GM19467 (cell line): ENCODE results near the gene DHRS9.

Experiments
- ATAC-seq: cut with Tn5 transposase; IDR thresholded peaks from one replicate; pipeline ENCODE4 v1.9.1; 2021; ENCODE audit warnings: mild to moderate bottlenecking, moderate library complexity; ENCODE audit not compliant: unreplicated experiment

DHRS9 gene

DNA sequence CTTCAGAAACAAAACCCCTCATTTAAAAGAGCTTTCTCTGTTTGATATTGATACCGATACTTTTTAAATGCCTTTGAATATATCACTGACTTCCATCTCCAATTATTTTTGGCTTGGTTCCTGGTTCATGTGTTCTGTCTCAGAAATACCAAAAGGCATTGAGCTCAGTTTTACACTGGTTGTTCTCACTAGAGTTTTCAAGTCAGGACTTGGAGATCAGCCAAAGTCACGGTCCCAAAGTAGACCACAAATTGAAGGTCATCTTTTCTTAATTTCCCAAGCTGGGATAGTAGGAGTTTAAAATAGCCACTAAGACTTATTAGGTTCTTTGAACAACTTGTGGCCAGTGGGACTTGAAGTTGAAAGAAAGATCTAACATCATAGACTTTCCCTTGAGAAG lies 24.2 kb downstream of the DHRS9 start:
- ATAC-seq, result no peak

DNA sequence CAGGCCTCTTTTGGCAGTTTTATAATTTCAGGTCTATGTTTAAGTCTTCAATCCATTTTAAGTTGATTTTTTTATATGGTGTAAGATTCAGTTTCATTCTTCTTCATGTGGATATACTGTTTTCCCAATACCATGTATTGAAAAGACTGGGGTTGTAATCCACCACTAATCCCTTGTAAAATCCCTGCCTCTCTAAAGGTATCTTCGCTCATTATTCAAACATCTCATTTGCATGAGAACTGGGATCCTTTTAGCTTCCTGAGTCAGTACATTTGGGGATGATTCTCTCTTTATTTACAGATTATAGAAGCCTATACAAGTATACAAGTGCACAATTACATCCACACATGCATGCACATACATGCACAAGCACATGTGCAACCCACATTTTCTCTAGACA lies 25.3 kb downstream of the DHRS9 start:
- no peak for ATAC-seq

DNA sequence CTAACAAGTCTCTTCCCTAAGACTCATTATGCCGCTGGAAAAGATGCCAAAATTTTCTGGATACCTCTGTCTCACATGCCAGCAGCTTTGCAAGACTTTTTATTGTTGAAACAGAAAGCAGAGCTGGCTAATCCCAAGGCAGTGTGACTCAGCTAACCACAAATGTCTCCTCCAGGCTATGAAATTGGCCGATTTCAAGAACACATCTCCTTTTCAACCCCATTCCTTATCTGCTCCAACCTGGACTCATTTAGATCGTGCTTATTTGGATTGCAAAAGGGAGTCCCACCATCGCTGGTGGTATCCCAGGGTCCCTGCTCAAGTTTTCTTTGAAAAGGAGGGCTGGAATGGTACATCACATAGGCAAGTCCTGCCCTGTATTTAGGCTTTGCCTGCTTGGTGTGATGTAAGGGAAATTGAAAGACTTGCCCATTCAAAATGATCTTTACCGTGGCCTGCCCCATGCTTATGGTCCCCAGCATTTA lies 26.3 kb downstream of the DHRS9 start:
- ATAC-seq, result no peak

DNA sequence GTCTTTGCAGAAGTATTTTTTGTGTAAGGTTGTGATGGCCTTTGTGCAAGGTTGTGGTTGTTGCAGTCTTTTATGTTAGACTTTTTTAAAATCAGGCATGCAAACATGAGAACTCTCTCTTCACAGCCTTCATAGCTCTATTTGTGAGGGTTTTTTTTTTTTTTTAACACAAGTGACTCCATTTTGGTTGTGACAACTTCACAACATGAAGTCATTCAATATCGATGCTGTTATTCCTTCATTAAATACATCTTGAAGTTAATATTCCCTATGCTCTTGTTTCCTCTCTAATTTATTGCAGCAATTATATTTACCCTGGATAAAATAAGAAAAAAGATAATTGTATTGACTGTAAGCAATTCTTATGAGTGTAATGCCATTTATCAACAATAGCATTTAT lies 35.5 kb downstream of the DHRS9 start:
- ATAC-seq, result no peak

DNA sequence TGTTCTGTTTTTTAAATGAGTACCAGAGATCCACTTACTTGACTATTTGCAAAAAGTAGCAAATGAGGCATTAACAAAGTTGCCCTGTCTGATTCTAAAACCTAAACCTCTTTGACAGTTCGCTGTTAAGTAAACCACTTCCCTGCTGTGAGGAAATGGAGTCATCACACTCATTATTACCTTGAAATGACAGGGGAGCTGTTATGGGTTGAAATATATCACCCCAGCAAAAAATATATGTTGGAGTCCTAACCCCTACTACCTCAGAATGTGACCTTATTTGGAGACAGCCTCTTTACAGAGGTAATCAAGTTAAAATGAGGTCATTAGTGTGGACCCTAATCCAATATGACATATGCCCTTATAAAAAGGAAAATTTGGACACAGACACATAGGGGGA lies 36.1 kb downstream of the DHRS9 start:
- ATAC-seq, result no peak

DNA sequence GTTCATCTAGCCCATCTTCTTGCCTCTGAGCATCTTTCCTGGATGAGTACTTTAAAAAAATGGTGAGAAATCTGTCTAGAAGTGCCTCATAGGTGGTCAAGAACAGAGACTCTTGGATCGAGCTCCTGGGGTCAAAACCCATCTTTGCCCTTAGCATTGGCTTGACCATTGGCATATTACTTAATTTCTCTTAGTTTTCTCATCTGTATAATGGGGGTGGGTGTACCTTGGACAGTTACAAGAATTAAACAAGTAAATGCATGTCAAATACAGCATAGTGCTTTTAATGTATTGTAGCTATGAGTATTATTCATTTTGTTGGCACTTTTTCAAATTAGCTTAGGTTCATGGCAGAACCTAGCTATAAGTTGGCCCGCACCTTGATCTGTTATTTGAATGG lies 36.8 kb downstream of the DHRS9 start:
- ATAC-seq, result no peak

DNA sequence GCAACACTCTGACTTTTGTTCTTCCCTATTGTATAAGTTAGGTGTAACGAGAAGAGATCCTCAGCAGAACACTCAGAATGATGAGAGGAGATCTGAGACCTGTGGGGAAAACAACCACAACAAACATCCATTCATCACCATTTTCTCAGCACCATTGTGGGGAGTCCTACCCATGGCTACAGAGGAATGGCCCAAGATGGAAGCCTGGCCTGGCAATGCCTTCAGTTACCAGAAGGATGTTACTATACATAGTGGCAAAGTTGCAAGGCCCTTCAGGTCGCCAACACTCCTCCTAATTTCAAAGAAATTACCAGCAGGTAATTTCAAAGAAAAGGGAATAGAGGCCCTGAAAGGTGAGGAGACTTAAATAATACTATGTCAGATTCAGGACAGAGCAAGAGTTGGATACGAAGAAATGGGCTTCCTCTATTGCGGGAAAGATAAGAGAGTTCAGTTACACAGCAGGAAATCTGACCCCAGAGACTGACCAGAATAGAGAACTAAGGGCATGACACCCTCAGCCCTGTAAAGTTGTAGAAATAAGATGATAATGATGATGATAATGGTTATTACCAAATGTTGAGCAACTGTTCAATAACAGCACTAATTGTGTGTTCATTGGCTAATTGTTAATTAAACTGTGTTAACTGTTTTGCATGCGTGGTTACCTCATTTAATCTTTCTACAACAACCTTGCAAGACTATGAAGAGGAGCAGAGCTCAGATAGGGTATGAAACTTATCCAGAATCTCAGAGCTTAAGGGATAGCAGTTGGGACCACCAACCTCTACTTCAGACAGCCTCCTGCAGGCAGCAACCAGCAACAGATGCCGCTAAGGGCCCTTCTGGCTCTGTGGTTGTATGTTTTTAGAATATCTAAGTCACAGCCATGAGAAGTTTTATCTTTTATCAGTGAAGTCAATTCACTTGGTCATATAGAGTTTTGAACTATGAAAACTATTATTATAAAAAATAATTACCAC lies 37.5 kb downstream of the DHRS9 start:
- ATAC-seq, result no peak

DNA sequence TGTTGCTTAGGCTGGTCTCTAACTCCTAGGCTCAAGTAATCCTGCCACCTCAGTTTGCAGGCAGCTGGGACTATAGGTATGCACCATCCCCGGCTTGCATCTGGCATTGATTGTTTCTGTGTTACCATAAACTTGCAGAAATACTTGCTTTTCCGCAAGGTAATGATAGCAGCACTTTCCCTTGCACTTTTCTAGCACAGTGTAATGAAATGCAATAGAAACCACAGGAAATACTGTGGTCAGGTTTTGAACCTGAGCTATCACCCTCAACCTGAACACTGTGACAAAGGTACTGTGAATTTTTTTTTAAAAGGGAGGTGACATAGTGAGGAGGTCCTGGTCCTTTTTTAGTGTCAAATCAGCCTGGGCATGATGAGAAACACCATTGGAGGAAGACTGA lies 38.3 kb downstream of the DHRS9 start:
- ATAC-seq, result peak; percentile 69

DNA sequence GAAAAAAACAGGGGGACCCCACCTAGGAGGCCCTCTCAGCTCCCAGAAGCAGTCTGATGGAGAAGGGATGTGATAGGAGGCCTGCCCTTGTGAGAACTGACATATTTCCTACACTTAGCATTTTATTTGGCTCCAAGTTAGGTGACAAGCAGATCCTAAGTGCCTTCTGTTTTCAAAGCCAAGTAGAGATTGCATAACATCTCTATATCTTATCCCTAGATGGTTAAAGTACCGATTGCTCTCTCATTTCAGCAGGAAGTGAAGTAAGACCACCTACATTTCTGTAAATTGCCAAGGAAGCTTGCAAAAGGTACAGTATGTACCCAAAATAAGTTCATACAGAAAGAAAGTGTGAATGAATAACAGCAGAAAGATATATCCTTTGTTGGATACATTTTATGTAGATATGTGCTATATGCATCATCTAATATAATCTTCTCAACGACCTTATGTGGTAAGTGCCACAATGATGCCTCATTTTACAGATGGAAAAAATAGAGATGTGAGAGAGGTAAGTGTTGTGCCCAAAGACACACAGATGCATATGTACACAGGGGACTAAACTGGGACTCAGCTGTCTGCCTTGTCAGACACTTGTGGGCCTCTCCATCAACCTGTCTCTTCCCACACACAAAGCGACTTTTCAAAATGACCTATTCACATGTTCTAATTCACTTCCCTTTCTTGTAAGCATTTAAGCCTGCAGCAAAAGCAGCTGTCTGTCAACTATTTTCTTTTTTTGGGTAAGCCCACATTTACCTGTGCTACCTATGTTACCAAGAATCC lies 38.9 kb downstream of the DHRS9 start:
- no peak for ATAC-seq

DNA sequence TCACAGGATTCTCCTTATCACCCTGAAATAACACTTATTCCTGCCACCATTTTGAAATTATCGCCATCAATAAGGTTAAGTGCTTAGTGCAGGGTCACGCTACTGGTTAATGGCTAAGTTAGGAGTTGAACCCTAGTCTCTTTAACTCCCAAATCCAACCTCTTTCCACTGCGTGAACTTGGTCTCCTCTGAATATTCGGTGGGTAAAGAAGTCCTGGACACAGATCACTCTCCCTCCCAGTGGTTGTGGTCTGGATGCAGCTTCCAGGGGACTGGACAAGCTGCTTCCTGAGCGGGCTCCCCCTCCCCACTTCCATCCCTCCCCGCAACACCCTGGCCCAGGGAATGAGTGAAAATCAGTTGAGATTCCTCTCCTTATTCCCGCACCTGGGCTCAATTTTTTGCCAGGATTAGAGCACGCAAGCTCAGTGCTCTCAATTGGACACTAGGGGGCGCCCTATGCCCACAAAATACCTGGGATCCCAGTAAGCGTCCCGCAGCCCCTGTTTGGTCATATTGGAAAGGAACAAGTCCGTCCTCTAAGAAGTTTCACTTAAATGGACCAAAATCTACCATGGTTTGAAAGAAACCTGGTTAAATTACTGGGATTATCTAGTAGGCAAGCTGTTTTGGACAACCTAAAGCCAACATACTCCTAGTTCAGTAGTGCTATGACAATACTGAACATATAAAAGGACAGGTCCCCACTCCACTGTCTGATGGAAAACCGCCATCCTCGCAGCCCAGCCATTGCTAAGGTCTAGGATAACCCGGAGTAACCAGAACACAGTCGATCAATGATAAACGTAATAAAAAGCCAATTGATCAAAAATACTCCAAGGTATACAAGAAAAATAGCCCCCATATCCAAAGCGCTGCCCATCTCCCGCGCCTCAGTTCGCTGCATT lies 40.4 kb downstream of the DHRS9 start:
- peak; percentile 46 for ATAC-seq

DNA sequence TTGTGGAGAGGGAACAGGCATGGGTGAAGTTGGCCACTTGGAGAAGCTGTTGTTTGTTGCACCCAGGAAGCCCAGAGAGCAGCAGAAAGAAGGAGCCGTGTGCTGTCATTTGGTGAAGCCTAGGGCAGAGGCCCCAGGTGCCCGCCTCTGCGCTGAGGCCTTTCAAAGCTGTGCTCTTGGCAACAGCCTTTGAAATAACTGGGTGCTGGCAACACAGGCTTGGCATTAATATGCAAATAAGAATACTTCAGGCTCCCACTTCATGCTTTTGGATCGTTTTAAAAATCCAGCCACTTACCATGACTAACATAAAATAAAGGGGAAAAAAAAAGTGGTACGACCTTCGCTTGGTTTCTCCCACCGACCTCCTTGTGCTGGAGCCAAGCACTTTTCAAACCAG lies 41.1 kb downstream of the DHRS9 start:
- no peak for ATAC-seq

DNA sequence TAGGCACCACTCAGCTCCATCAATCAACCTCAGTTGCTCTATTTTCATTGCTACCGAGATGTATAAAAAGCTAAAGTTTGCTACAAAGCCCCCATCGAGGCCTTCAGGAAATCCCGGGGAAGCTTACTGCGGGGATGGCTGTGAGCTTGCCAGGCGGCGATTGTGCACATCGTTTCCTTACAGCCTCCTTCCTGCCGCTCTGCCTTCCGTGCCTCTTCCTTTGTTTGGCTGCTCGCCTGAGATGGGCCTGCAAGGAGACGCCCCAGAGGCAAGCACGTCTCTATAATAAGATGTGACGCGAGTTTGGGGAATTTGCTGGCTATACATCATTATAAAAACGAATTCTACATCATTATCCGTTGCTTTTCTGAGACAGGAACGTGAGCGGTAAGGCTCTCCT lies 41.6 kb downstream of the DHRS9 start:
- no peak for ATAC-seq

DNA sequence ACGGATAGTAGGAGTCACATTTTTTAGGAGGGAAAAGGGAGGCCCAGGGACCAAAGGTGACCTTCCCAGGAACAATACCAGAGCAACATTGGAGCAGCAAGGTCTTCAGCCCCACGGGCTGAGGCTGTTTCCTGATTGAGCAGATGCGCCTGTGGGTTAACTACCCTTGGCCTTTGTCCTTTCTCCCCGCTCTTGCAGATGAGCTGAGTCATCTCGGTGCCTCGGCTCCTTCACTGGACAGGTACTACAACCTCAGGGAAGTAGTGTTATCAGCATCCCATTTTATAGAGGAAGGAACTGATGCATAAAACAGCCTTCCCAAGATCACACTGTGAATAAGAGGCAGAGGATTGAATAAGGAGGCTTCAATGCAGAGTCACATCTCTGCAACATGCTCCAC lies 43.5 kb downstream of the DHRS9 start:
- no peak for ATAC-seq

DNA sequence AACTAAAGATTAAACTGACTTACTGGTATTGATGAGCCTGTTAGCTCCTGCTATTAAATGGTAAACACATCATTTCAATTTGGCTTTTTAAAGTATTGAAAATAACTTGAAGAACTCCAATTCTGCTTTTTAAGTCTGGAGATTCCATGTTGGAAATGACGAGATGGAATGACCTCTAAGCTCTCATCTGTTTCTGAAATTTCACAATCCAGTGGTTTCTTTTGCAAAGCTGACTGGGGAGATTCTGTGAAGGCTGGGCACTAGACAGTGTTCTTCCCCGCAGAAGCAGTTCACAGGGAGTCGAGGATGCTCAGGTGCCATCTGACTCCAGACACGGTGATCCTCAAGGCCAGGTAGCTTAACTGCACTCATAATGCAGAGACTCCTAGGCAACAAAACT lies 44.7 kb downstream of the DHRS9 start:
- no peak for ATAC-seq

DNA sequence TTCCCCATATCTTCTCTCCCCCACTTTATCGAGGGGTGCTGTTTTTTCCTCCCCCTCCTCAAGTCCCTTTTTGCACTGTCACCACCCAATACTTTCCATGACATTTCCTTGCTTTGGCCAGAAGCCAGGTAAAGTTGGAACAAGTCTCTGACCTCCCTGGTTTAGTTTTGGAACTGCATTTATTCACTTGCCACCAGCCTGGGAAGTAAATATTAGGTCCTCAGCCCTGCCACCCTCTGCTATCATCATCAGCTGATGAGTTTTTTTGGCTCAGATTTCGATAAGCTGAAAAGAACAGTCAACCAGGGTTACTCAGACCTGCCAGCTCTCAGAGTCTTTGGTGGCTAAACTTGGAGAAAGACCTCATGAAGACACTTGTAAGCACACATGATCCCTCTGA lies 47.0 kb downstream of the DHRS9 start:
- no peak for ATAC-seq

DNA sequence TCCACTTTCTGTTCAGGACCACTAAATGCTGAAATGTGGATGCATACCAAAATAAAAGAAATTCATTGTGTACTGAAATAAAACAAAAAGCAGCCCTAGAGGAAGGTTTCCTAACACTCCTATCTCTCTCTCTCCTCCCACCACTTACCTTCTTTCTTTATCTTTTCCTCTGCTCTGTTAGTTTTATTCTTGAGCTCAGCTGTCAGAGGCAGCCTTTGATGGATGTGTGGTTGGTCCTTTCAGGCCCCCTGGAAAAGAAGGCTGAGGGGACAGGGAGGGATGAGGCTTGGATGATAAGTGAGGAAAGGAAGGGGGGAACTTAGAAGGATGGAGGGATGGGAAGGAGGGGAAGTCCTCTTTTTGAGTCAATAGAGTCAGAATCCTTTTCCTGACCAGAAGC lies 47.6 kb downstream of the DHRS9 start:
- no peak for ATAC-seq

DNA sequence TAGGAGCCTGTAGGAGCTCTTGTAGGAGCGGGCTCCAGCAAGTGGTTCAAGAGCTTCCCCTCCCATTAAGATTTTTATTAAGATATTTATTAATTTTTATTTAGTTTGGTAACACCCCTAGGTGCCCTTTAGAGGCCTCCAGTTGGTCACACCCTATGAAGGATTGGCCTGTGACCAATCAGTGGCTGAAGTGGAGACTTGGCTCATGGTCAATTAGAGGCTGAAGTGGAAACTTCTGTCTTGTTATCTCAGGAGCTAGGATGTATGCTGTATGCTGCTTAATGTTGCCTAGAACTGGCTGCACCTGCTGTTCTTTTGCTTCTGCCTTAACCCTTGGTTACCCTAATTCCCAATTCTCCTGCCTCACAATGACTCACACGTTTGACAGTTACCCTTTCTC lies 48.7 kb downstream of the DHRS9 start:
- no peak for ATAC-seq

DNA sequence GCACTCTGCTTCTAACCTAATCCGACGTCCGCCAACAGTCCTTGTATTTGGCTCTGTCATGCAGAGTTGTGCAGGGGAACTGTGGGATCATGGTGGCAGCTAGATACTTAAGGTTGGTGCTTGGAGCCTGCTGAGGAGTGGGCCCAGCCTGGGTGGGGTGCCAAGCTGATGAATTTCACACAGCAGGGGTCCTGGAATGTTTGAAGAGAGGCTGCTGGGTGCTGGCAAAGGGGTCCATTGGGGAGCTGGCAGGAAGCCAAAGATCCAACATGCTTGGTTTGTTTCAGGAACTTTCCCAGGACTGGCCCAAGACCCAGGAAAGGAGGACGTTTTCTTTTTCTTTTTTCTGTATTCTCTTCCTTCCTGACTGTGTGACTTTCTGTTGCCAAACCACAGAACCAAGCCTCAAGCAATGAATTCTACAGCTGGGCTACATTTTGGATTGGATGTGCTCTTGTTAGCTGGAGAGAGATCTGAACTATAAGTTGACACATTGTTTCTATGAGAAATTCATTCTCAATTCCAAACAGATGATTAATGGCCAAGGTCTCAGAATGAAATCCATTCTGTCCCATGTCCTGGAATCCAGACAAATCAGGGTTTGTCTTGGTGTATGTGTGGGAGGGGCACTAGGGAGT lies 49.9 kb downstream of the DHRS9 start:
- no peak for ATAC-seq

DNA sequence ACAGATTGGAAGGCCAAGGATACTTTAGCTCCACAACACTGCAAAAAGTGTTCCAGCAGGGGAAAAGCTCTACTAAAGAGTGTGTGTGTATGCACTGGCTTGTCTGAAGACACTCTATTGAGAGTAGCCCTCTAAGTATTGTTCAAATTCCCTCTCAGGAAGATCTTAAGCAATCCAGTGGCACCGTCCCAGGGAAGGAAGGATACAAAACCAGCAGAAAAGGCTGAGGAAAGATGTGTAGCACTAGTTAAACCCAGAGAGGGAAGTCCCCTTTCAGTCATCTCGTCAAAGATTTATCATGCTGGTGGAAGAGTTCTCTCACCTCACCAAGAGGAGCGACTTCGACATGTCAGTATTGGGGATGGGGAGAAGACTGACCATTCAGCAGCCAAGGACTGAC lies 50.5 kb downstream of the DHRS9 start:
- no peak for ATAC-seq

DNA sequence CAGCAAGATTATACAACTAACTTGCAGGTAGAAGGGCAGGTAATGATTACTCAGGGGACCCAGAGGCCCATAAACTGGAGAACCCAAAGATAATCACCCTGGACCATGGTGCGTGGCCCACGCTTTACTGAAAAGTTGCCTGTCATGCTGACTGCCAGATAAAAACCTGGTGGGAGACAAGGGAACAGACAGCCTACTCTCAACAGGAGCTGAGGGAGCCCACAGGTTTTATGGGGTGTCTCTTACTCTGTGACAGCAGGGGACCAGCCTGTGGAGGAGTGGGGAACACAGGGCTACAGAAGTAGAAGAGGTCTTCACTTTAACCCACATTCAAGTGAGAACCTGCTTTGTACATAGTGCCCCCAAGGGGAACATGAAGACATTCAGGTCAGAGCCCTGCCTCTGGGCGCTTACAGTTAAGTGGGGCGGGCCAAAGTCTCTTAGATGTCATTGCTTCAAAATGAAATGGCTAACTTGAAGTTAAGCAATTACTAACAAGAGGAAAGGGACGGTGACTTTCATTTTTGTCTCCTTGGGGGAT lies 60.4 kb downstream of the DHRS9 start:
- ATAC-seq, result no peak
